Activated T-helper 1 cell treated with anti-CD3 and anti-CD28 coated beads, Interleukin-12 subunit alpha, Interleukin-12 subunit beta, Interleukin-2, Interleukin-4 antibody, amounts not matched to agents 30 ng/mL and 10 ng/mL and 1 ng/mL, durations not matched to agents 14 hours and 24 hours and 36 hours (primary cell): ENCODE data around the gene FAM114A2. TPM values are rescaled to one million over a fixed set of nuclear protein-coding genes. Genes with fewer than 3 reads are reported as not detected.
"Not testable (repeated sequence)": the region's sequence is repeated elsewhere in the genome, so short reads cannot be mapped to it uniquely, and the experiment has no call there.

Experiments used
- DNase-seq: peaks from one replicate; pipeline ENCODE4 v3.0.0; 2021; ENCODE audit warnings: low spot score
- H3K27ac Mint-ChIP-seq: one replicate; pipeline ENCODE4 v1.8.0; 2021; ENCODE audit warnings: mild to moderate bottlenecking, mixed read lengths
- H3K27me3 Mint-ChIP-seq: one replicate; pipeline ENCODE4 v1.8.0; 2022; ENCODE audit warnings: mild to moderate bottlenecking, moderate library complexity, mixed read lengths; ENCODE audit not compliant: insufficient read depth
- H3K36me3 Mint-ChIP-seq: one replicate; pipeline ENCODE4 v1.8.0; 2021; ENCODE audit warnings: low read depth, mixed read lengths
- H3K4me1 Mint-ChIP-seq: one replicate; pipeline ENCODE4 v1.8.0; 2021; ENCODE audit warnings: low read depth, mixed read lengths
- H3K4me3 Mint-ChIP-seq: one replicate; pipeline ENCODE4 v1.8.0; 2021; ENCODE audit warnings: mild to moderate bottlenecking, moderate library complexity, mixed read lengths
- H3K9me3 Mint-ChIP-seq: one replicate; pipeline ENCODE4 v1.8.0; 2021; ENCODE audit warnings: mixed read lengths
- intact Hi-C: fragments of 100-400 bp; cut with micrococcal nuclease; formaldehyde crosslinking; loops from one replicate; pipeline ENCODE4 v1.15.1; 2024
- total RNA-seq: library from RNA; stranded (reverse); gene quantifications from 2 replicates; pipeline ENCODE4 v1.2.3, GENCODE V29; 2022

Gene FAM114A2
- total RNA-seq, 1 donor from 2014 or later, result 28.3 TPM

- peaks cover 21% of the 10 kb centered on the region for H3K36me3 Mint-ChIP-seq
- no peaks in the 10 kb centered on the region for H3K9me3 Mint-ChIP-seq
- intact Hi-C loops, result no loop called here
- no peak overlapping the region for H3K27ac Mint-ChIP-seq
- no peak overlapping the region for H3K4me3 Mint-ChIP-seq
- H3K27me3 Mint-ChIP-seq, result no peaks in the 10 kb centered on the region
- no peak for DNase-seq
- H3K4me1 Mint-ChIP-seq, result peaks cover 65% of the 10 kb centered on the region
Observed at GRCh38 chr5:154042766-154043165, 4.1 kb upstream of the FAM114A2 start.

- Mint-ChIP-seq H3K9me3 (no peaks in the 10 kb centered on the region), H3K4me1 (peaks cover 50% of the 10 kb centered on the region), H3K27ac (peak overlapping the region; percentile 94), H3K4me3 (peak overlapping the region; percentile 98), H3K36me3 (peaks cover 14% of the 10 kb centered on the region), H3K27me3 (no peaks in the 10 kb centered on the region)
- intact Hi-C loops, result loop anchor here (2.0 to 5.0 kb wide), 6 partner anchors 65 to 903 kb away; partner anchors contain the start of genes CNOT8, LARP1 and MRPL22
- DNase-seq, result no peak
Observed at GRCh38 chr5:154039458-154039829, 734 bp upstream of the FAM114A2 start.

GRCh38 chr5:154038261-154038706 lies 426 bp downstream of the FAM114A2 start:
- H3K36me3 Mint-ChIP-seq, result peaks cover 17% of the 10 kb centered on the region
- no peak for DNase-seq
- H3K27me3 Mint-ChIP-seq, result no peaks in the 10 kb centered on the region
- peaks cover 50% of the 10 kb centered on the region for H3K4me1 Mint-ChIP-seq
- peak overlapping the region; percentile 94 for H3K27ac Mint-ChIP-seq
- intact Hi-C loops, result loop anchor here (1.0 to 5.0 kb wide), 9 partner anchors 37 to 904 kb away; partner anchors contain the start of genes CNOT8, LARP1, MRPL22 and SAP30L
- H3K9me3 Mint-ChIP-seq, result no peaks in the 10 kb centered on the region
- H3K4me3 Mint-ChIP-seq, result peak overlapping the region; percentile 98

GRCh38 chr5:154034944-154035343 lies 3.8 kb downstream of the FAM114A2 start:
- intact Hi-C loops, result loop anchor here (5.0 kb wide), 2 partner anchors 678 to 907 kb away; partner anchors contain the start of gene MRPL22
- DNase-seq, result no peak
- no peaks in the 10 kb centered on the region for H3K27me3 Mint-ChIP-seq
- H3K36me3 Mint-ChIP-seq, result peaks cover 25% of the 10 kb centered on the region
- H3K4me3 Mint-ChIP-seq, result no peak overlapping the region
- H3K4me1 Mint-ChIP-seq, result peaks cover 26% of the 10 kb centered on the region
- no peaks in the 10 kb centered on the region for H3K9me3 Mint-ChIP-seq
- H3K27ac Mint-ChIP-seq, result no peak overlapping the region

- Mint-ChIP-seq H3K4me1 (peaks cover 3% of the 10 kb centered on the region), H3K4me3 (no peak overlapping the region), H3K27ac (no peak overlapping the region), H3K36me3 (peaks cover 23% of the 10 kb centered on the region), H3K9me3 (no peaks in the 10 kb centered on the region), H3K27me3 (no peaks in the 10 kb centered on the region)
- DNase-seq, result no peak
- intact Hi-C loops, result no loop called here
Observed at GRCh38 chr5:154031937-154032489, 6.7 kb downstream of the FAM114A2 start.

- intact Hi-C loops, result no loop called here
- Mint-ChIP-seq H3K36me3 (peaks cover 21% of the 10 kb centered on the region), H3K27ac (no peak overlapping the region), H3K4me3 (no peak overlapping the region), H3K4me1 (no peaks in the 10 kb centered on the region), H3K9me3 (no peaks in the 10 kb centered on the region), H3K27me3 (no peaks in the 10 kb centered on the region)
- no peak for DNase-seq
Observed at GRCh38 chr5:154025951-154026350, 12.8 kb downstream of the FAM114A2 start.

- intact Hi-C loops, H3K27me3 Mint-ChIP-seq, H3K9me3 Mint-ChIP-seq, DNase-seq, H3K4me1 Mint-ChIP-seq, H3K27ac Mint-ChIP-seq, H3K4me3 Mint-ChIP-seq: not testable (repeated sequence)
- peaks cover 45% of the 10 kb centered on the region for H3K36me3 Mint-ChIP-seq
Observed at GRCh38 chr5:154018919-154019318, 19.8 kb downstream of the FAM114A2 start.

- intact Hi-C loops, result no loop called here
- Mint-ChIP-seq H3K27me3 (no peaks in the 10 kb centered on the region), H3K4me1 (no peaks in the 10 kb centered on the region), H3K36me3 (peaks cover 38% of the 10 kb centered on the region), H3K9me3 (no peaks in the 10 kb centered on the region), H3K4me3 (no peak overlapping the region), H3K27ac (no peak overlapping the region)
- no peak for DNase-seq
Observed at GRCh38 chr5:154015071-154015693, 23.5 kb downstream of the FAM114A2 start.

- H3K27me3 Mint-ChIP-seq, result no peaks in the 10 kb centered on the region
- no peak for DNase-seq
- no peaks in the 10 kb centered on the region for H3K9me3 Mint-ChIP-seq
- H3K27ac Mint-ChIP-seq, result no peak overlapping the region
- H3K4me3 Mint-ChIP-seq, result no peak overlapping the region
- no peaks in the 10 kb centered on the region for H3K4me1 Mint-ChIP-seq
- H3K36me3 Mint-ChIP-seq, result peaks cover 15% of the 10 kb centered on the region
- intact Hi-C loops, result no loop called here
Observed at GRCh38 chr5:154010660-154011059, 28.1 kb downstream of the FAM114A2 start.

GRCh38 chr5:154005648-154006047 lies 33.1 kb downstream of the FAM114A2 start:
- Mint-ChIP-seq H3K27me3 (no peaks in the 10 kb centered on the region), H3K4me3 (no peak overlapping the region), H3K4me1 (no peaks in the 10 kb centered on the region), H3K36me3 (peaks cover 11% of the 10 kb centered on the region), H3K27ac (no peak overlapping the region), H3K9me3 (no peaks in the 10 kb centered on the region)
- DNase-seq, result no peak
- intact Hi-C loops, result no loop called here

GRCh38 chr5:154002511-154003020 lies 36.1 kb downstream of the FAM114A2 start:
- Mint-ChIP-seq H3K9me3 (no peaks in the 10 kb centered on the region), H3K36me3 (peaks cover 15% of the 10 kb centered on the region), H3K27ac (no peak overlapping the region), H3K27me3 (no peaks in the 10 kb centered on the region), H3K4me1 (no peaks in the 10 kb centered on the region), H3K4me3 (no peak overlapping the region)
- intact Hi-C loops, result no loop called here
- DNase-seq, result no peak

GRCh38 chr5:154002093-154002492 lies 36.6 kb downstream of the FAM114A2 start:
- Mint-ChIP-seq H3K4me3 (no peak overlapping the region), H3K27me3 (no peaks in the 10 kb centered on the region), H3K9me3 (no peaks in the 10 kb centered on the region), H3K36me3 (peaks cover 18% of the 10 kb centered on the region), H3K4me1 (no peaks in the 10 kb centered on the region), H3K27ac (no peak overlapping the region)
- intact Hi-C loops, result no loop called here
- DNase-seq, result no peak

GRCh38 chr5:154000703-154001102 lies 38.0 kb downstream of the FAM114A2 start:
- H3K9me3 Mint-ChIP-seq, result no peaks in the 10 kb centered on the region
- H3K36me3 Mint-ChIP-seq, result peaks cover 23% of the 10 kb centered on the region
- no peak overlapping the region for H3K27ac Mint-ChIP-seq
- intact Hi-C loops, result no loop called here
- no peaks in the 10 kb centered on the region for H3K4me1 Mint-ChIP-seq
- no peak for DNase-seq
- no peak overlapping the region for H3K4me3 Mint-ChIP-seq
- no peaks in the 10 kb centered on the region for H3K27me3 Mint-ChIP-seq
